GF-D8 (cell line): ENCODE results near the gene GPAT3.
"Not testable (repeated sequence)": the region's sequence is repeated elsewhere in the genome, so short reads cannot be mapped to it uniquely, and the experiment has no call there.

Source experiments
- DNase-seq: peaks from one replicate; lab custom pipeline; 2025; lab: John Stamatoyannopoulos, UW

GPAT3 gene

GRCh38 chr4:83604321-83604720 lies 68.4 kb downstream of the GPAT3 start:
- DNase-seq: no peak

GRCh38 chr4:83605210-83605609 lies 69.3 kb downstream of the GPAT3 start:
- DNase-seq: no peak

GRCh38 chr4:83605744-83606172 lies 69.8 kb downstream of the GPAT3 start:
- DNase-seq: no peak

GRCh38 chr4:83606460-83606859 lies 70.6 kb downstream of the GPAT3 start:
- no peak for DNase-seq

GRCh38 chr4:83606898-83607297 lies 71.0 kb downstream of the GPAT3 start:
- DNase-seq: no peak

GRCh38 chr4:83609365-83609764 lies 73.5 kb downstream of the GPAT3 start:
- DNase-seq: no peak

- DNase-seq: no peak
Measured at GRCh38 chr4:83610729-83611128, 74.8 kb downstream of the GPAT3 start.

GRCh38 chr4:83613023-83613422 lies 77.1 kb downstream of the GPAT3 start:
- no peak for DNase-seq

- no peak for DNase-seq
Measured at GRCh38 chr4:83613994-83614393, 78.1 kb downstream of the GPAT3 start.

GRCh38 chr4:83616252-83616651 lies 80.3 kb downstream of the GPAT3 start:
- no peak for DNase-seq

GRCh38 chr4:83617371-83618035 lies 81.6 kb downstream of the GPAT3 start:
- DNase-seq: no peak

- no peak for DNase-seq
Measured at GRCh38 chr4:83618431-83618830, 82.5 kb downstream of the GPAT3 start.

GRCh38 chr4:83618991-83619645 lies 83.2 kb downstream of the GPAT3 start:
- DNase-seq: peak; percentile 61

- not testable (repeated sequence) for DNase-seq
Measured at GRCh38 chr4:83622127-83622526, 86.2 kb downstream of the GPAT3 start.

GRCh38 chr4:83625821-83626220 lies 89.9 kb downstream of the GPAT3 start:
- DNase-seq: no peak

GRCh38 chr4:83626245-83626836 lies 90.4 kb downstream of the GPAT3 start:
- peak; percentile 60 for DNase-seq

GRCh38 chr4:83629945-83630721 lies 94.2 kb downstream of the GPAT3 start:
- peak; percentile 95 for DNase-seq

GRCh38 chr4:83631066-83631465 lies 95.2 kb downstream of the GPAT3 start:
- no peak for DNase-seq

- no peak for DNase-seq
Measured at GRCh38 chr4:83636930-83637329, 101.0 kb downstream of the GPAT3 start.

GRCh38 chr4:83639849-83640493 lies 104.1 kb downstream of the GPAT3 start:
- peak; percentile 30 for DNase-seq

GRCh38 chr4:83643036-83643435 lies 107.1 kb downstream of the GPAT3 start:
- no peak for DNase-seq
